Measurements from ENCODE around the gene BHLHA9.

Gene BHLHA9

GRCh38 chr17:1260770-1261161, 9.5 kb upstream of the BHLHA9 start:
- TF ChIP-seq, protein P1, sequence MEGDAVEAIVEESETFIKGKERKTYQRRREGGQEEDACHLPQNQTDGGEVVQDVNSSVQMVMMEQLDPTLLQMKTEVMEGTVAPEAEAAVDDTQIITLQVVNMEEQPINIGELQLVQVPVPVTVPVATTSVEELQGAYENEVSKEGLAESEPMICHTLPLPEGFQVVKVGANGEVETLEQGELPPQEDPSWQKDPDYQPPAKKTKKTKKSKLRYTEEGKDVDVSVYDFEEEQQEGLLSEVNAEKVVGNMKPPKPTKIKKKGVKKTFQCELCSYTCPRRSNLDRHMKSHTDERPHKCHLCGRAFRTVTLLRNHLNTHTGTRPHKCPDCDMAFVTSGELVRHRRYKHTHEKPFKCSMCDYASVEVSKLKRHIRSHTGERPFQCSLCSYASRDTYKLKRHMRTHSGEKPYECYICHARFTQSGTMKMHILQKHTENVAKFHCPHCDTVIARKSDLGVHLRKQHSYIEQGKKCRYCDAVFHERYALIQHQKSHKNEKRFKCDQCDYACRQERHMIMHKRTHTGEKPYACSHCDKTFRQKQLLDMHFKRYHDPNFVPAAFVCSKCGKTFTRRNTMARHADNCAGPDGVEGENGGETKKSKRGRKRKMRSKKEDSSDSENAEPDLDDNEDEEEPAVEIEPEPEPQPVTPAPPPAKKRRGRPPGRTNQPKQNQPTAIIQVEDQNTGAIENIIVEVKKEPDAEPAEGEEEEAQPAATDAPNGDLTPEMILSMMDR (IDR thresholded peaks at IDR 0.05; ENCODE audit: control extremely low read depth, extremely low read depth, low read depth, missing control alignments), result no peak
- ChIA-PET POLR2A (no interaction called here), CTCF (interaction anchor here (1.0 to 8.7 kb wide), 4 partner anchors 9 to 369 kb away, joined by 3 to 48 read pairs (median 6); no protein-coding TSS in a partner anchor)

GRCh38 chr17:1264196-1264595, 6.0 kb upstream of the BHLHA9 start:
- ChIA-PET POLR2A (no interaction called here), CTCF (no interaction called here)
- TF ChIP-seq, protein P1 (IDR thresholded peaks at IDR 0.05; ENCODE audit: control extremely low read depth, extremely low read depth, low read depth, missing control alignments), result no peak
- no peak for DNase-seq (ENCODE audit: extremely low spot score)

More at GRCh38 chr17:1260770-1261161, 9.5 kb upstream of the BHLHA9 start:
- no peak for DNase-seq (ENCODE audit: extremely low spot score)

- POLR2A ChIA-PET, result interaction anchor here (0.7 kb wide), 1 partner anchor 51 kb away, joined by 3 read pairs; no protein-coding TSS in a partner anchor
- TF ChIP-seq, protein P1 (IDR thresholded peaks at IDR 0.05; ENCODE audit: control extremely low read depth, extremely low read depth, low read depth, missing control alignments), result no peak
- CTCF ChIA-PET, result interaction anchor here (0.7 to 1.4 kb wide), 7 partner anchors 8 to 362 kb away, joined by 3 to 6 read pairs (median 3); partner anchors contain the start of gene SLC43A2
- no peak for DNase-seq (ENCODE audit: extremely low spot score)
These were observed 2.7 kb upstream of the BHLHA9 start for GRCh38 chr17:1267471-1267943.

GRCh38 chr17:1271030-1271423, 783 bp downstream of the BHLHA9 start:
- POLR2A ChIA-PET, result no interaction called here
- CTCF ChIA-PET, result no interaction called here
- DNase-seq (ENCODE audit: extremely low spot score), result no peak
- TF ChIP-seq, protein P1 (IDR thresholded peaks at IDR 0.05; ENCODE audit: control extremely low read depth, extremely low read depth, low read depth, missing control alignments), result no peak

- TF ChIP-seq, protein P1 (IDR thresholded peaks at IDR 0.05; ENCODE audit: control extremely low read depth, extremely low read depth, low read depth, missing control alignments), result no peak
- POLR2A ChIA-PET, result no interaction called here
- CTCF ChIA-PET, result interaction anchor here (1.2 kb wide), 1 partner anchor 61 kb away, joined by 4 read pairs; no protein-coding TSS in a partner anchor
- DNase-seq (ENCODE audit: extremely low spot score), result no peak
These were observed 1.2 kb downstream of the BHLHA9 start for GRCh38 chr17:1271441-1271840.

DNA sequence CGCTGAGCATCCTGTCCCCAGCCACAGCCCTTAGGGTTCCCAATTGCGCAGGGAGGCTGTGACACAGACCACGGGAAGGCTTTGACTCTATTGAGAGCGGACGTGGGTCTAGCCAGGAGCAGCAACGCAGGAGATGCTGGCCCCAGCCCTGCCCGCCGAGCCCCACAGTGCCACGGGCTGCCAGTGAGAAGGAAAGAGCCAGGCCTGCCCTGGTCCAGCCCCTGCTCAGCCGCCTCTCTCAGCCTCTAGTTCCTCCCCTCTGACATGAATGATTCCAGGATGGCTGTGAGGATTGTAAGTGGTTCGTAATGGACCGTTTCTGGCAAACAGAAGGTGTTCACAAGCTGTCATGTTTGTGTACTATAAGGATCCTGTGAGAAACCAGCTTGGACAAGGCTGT, 2.5 kb downstream of the BHLHA9 start:
- ChIA-PET CTCF (interaction anchor here (0.7 to 1.2 kb wide), 3 partner anchors 13 to 93 kb away, joined by 3 to 4 read pairs (median 4); no protein-coding TSS in a partner anchor), POLR2A (no interaction called here)
- TF ChIP-seq, protein P1 (IDR thresholded peaks at IDR 0.05; ENCODE audit: control extremely low read depth, extremely low read depth, low read depth, missing control alignments), result no peak
- no peak for DNase-seq (ENCODE audit: extremely low spot score)
